ENCODE measurements around the gene PAX3.

The PAX3 gene

GRCh38 chr2:222303045-222303827 lies 4.4 kb upstream of the PAX3 start:
- Histone ChIP-seq H3K27me3 (ENCODE audit: control insufficient read depth in 1 of 2, insufficient read depth in 2 of 2, low read length in 2 of 2) (peaks cover 99 to 100% of the 10 kb centered on the region in 2 donors), H3K27ac (ENCODE audit: low read length) (no peak overlapping the region), H3K4me1 (ENCODE audit: control insufficient read depth, insufficient read depth, low read length) (peaks cover 38% of the 10 kb centered on the region)

GRCh38 chr2:222302178-222303018 lies 3.6 kb upstream of the PAX3 start:
- no peak overlapping the region for H3K4me3 ChIP-seq (ENCODE audit: low read length in 2 of 2)
- H3K36me3 ChIP-seq (ENCODE audit: control insufficient read depth in 2 of 2, insufficient read depth in 2 of 2, low read length in 2 of 2), result no peaks in the 10 kb centered on the region
- H3K9ac ChIP-seq (ENCODE audit: low read length in 2 of 2), result no peak overlapping the region
- H3K27ac ChIP-seq (ENCODE audit: low read length), result no peak overlapping the region
- no peaks in the 10 kb centered on the region for H3K9me3 ChIP-seq (ENCODE audit: control insufficient read depth in 2 of 2, low read length in 2 of 2)
- H3K27me3 ChIP-seq (ENCODE audit: control insufficient read depth in 1 of 2, insufficient read depth in 2 of 2, low read length in 2 of 2), result peaks cover 99 to 100% of the 10 kb centered on the region in 2 donors
- H3K4me1 ChIP-seq (ENCODE audit: control insufficient read depth, insufficient read depth, low read length), result peaks cover 40% of the 10 kb centered on the region

More at GRCh38 chr2:222303045-222303827, 4.4 kb upstream of the PAX3 start:
- H3K9me3 ChIP-seq (ENCODE audit: control insufficient read depth in 2 of 2, low read length in 2 of 2), result no peaks in the 10 kb centered on the region
- no peak overlapping the region for H3K4me3 ChIP-seq (ENCODE audit: low read length in 2 of 2)
- H3K9ac ChIP-seq (ENCODE audit: low read length in 2 of 2), result no peak overlapping the region
- H3K36me3 ChIP-seq (ENCODE audit: control insufficient read depth in 2 of 2, insufficient read depth in 2 of 2, low read length in 2 of 2), result no peaks in the 10 kb centered on the region

DNA sequence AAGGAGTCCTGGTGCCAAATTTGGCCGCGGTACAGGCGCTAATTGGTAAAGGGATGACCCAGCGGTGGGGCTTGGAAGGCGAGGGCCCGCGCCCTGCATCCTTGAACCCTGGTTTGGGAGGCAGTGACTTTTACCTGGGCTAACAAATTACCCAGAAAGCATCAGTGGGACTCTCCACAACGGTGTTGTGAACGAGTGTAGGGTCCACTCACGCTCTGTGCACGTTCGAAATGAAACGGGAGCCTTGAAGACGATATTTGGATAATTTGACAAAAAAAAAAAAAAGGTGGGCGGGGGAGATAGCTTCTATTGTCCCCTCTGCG lies 3.0 kb upstream of the PAX3 start:
- no peak overlapping the region for H3K27ac ChIP-seq (ENCODE audit: low read length)
- H3K9me3 ChIP-seq (ENCODE audit: control insufficient read depth in 2 of 2, low read length in 2 of 2), result peaks cover 0 to 2% of the 10 kb centered on the region in 2 donors
- peaks cover 37% of the 10 kb centered on the region for H3K4me1 ChIP-seq (ENCODE audit: control insufficient read depth, insufficient read depth, low read length)
- no peak overlapping the region for H3K4me3 ChIP-seq (ENCODE audit: low read length in 2 of 2)
- H3K9ac ChIP-seq (ENCODE audit: low read length in 2 of 2), result no peak overlapping the region
- H3K36me3 ChIP-seq (ENCODE audit: control insufficient read depth in 2 of 2, insufficient read depth in 2 of 2, low read length in 2 of 2), result no peaks in the 10 kb centered on the region
- peaks cover 99 to 100% of the 10 kb centered on the region in 2 donors for H3K27me3 ChIP-seq (ENCODE audit: control insufficient read depth in 1 of 2, insufficient read depth in 2 of 2, low read length in 2 of 2)

- Histone ChIP-seq H3K9me3 (ENCODE audit: control insufficient read depth in 2 of 2, low read length in 2 of 2) (peaks cover 0 to 2% of the 10 kb centered on the region in 2 donors), H3K27ac (ENCODE audit: low read length) (no peak overlapping the region), H3K9ac (ENCODE audit: low read length in 2 of 2) (no peak overlapping the region), H3K27me3 (ENCODE audit: control insufficient read depth in 1 of 2, insufficient read depth in 2 of 2, low read length in 2 of 2) (peaks cover 99 to 100% of the 10 kb centered on the region in 2 donors), H3K4me1 (ENCODE audit: control insufficient read depth, insufficient read depth, low read length) (peaks cover 34% of the 10 kb centered on the region), H3K36me3 (ENCODE audit: control insufficient read depth in 2 of 2, insufficient read depth in 2 of 2, low read length in 2 of 2) (no peaks in the 10 kb centered on the region), H3K4me3 (ENCODE audit: low read length in 2 of 2) (no peak overlapping the region)
These were observed 2.4 kb upstream of the PAX3 start for GRCh38 chr2:222301053-222301795.

DNA sequence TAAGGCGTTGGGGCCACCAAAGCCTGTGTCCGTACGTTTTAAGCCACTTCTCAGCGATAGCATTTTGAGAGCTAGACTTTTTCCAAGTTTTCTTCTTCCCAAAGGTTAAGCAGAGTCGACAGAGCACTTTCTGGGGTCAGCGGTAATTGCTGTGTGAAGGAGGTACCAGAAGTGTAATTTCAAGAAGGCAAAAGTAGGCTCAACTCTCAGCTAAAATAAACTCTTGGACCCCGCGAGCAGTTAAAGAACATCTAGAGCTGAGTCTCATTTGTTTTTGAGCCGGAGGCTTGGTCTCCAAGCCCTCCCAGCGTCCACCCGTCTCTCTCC lies 1.9 kb upstream of the PAX3 start:
- peaks cover 30% of the 10 kb centered on the region for H3K4me1 ChIP-seq (ENCODE audit: control insufficient read depth, insufficient read depth, low read length)
- H3K27me3 ChIP-seq (ENCODE audit: control insufficient read depth in 1 of 2, insufficient read depth in 2 of 2, low read length in 2 of 2), result peaks cover 99 to 100% of the 10 kb centered on the region in 2 donors
- H3K9ac ChIP-seq (ENCODE audit: low read length in 2 of 2), result no peak overlapping the region
- peaks cover 0 to 2% of the 10 kb centered on the region in 2 donors for H3K9me3 ChIP-seq (ENCODE audit: control insufficient read depth in 2 of 2, low read length in 2 of 2)
- no peak overlapping the region for H3K4me3 ChIP-seq (ENCODE audit: low read length in 2 of 2)
- H3K27ac ChIP-seq (ENCODE audit: low read length), result no peak overlapping the region
- no peaks in the 10 kb centered on the region for H3K36me3 ChIP-seq (ENCODE audit: control insufficient read depth in 2 of 2, insufficient read depth in 2 of 2, low read length in 2 of 2)

DNA sequence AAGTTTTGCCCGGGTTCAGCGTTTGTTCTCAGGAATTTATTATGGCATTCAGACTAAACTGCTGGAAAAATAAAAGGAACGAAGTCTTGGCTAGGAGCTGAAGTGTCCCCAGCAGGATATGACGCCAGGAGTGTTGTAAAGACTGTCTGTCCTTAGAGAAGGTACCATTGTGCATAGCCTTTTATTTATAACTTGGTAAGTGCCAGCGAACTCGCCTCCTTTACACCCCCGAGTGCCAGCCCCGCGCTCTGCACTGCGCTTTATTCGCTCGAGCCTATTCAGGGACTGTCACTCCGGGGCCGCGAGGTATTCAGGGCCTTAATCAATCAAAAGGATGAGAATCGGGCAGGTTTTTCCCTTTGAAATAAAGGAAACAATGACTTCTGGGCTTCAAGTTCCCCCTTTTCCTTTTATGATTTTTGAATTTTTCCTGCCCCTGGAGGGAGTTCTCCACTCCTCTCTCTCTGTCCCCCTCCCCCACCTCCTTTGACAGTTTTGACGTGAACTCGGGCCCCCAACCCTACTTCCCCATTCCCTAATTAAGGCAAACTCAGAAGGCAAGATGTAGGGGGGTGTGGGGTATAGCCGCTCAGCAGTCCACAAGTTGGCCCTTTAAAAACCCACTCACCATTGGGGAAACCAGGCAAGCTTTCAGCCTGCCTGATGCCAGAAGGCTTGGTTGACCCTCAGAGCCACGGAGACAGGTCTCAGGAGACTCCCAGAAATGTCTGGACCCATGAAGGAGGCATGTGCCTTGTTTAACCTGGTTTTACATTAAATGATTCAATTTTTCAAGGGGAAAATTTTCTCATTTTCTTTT lies 1.3 kb upstream of the PAX3 start:
- Histone ChIP-seq H3K9me3 (ENCODE audit: control insufficient read depth in 2 of 2, low read length in 2 of 2) (peaks cover 0 to 2% of the 10 kb centered on the region in 2 donors), H3K9ac (ENCODE audit: low read length in 2 of 2) (no peak overlapping the region), H3K36me3 (ENCODE audit: control insufficient read depth in 2 of 2, insufficient read depth in 2 of 2, low read length in 2 of 2) (no peaks in the 10 kb centered on the region), H3K4me1 (ENCODE audit: control insufficient read depth, insufficient read depth, low read length) (peaks cover 29% of the 10 kb centered on the region), H3K27me3 (ENCODE audit: control insufficient read depth in 1 of 2, insufficient read depth in 2 of 2, low read length in 2 of 2) (peaks cover 99 to 100% of the 10 kb centered on the region in 2 donors), H3K4me3 (ENCODE audit: low read length in 2 of 2) (no peak overlapping the region), H3K27ac (ENCODE audit: low read length) (no peak overlapping the region)

GRCh38 chr2:222298001-222298310 lies 842 bp downstream of the PAX3 start:
- peaks cover 32% of the 10 kb centered on the region for H3K4me1 ChIP-seq (ENCODE audit: control insufficient read depth, insufficient read depth, low read length)
- peaks cover 0 to 2% of the 10 kb centered on the region in 2 donors for H3K9me3 ChIP-seq (ENCODE audit: control insufficient read depth in 2 of 2, low read length in 2 of 2)
- peak overlapping the region in 1 of 2 donors; percentile 35 for H3K4me3 ChIP-seq (ENCODE audit: low read length in 2 of 2)
- H3K9ac ChIP-seq (ENCODE audit: low read length in 2 of 2), result no peak overlapping the region
- no peak overlapping the region for H3K27ac ChIP-seq (ENCODE audit: low read length)
- no peaks in the 10 kb centered on the region for H3K36me3 ChIP-seq (ENCODE audit: control insufficient read depth in 2 of 2, insufficient read depth in 2 of 2, low read length in 2 of 2)
- peaks cover 98 to 99% of the 10 kb centered on the region in 2 donors for H3K27me3 ChIP-seq (ENCODE audit: control insufficient read depth in 1 of 2, insufficient read depth in 2 of 2, low read length in 2 of 2)

GRCh38 chr2:222297600-222297935 lies 1.2 kb downstream of the PAX3 start:
- H3K4me1 ChIP-seq (ENCODE audit: control insufficient read depth, insufficient read depth, low read length), result peaks cover 32% of the 10 kb centered on the region
- H3K27me3 ChIP-seq (ENCODE audit: control insufficient read depth in 1 of 2, insufficient read depth in 2 of 2, low read length in 2 of 2), result peaks cover 98 to 99% of the 10 kb centered on the region in 2 donors
- H3K36me3 ChIP-seq (ENCODE audit: control insufficient read depth in 2 of 2, insufficient read depth in 2 of 2, low read length in 2 of 2), result no peaks in the 10 kb centered on the region
- no peak overlapping the region for H3K27ac ChIP-seq (ENCODE audit: low read length)
- peaks cover 0 to 2% of the 10 kb centered on the region in 2 donors for H3K9me3 ChIP-seq (ENCODE audit: control insufficient read depth in 2 of 2, low read length in 2 of 2)
- H3K9ac ChIP-seq (ENCODE audit: low read length in 2 of 2), result no peak overlapping the region
- H3K4me3 ChIP-seq (ENCODE audit: low read length in 2 of 2), result no peak overlapping the region

DNA sequence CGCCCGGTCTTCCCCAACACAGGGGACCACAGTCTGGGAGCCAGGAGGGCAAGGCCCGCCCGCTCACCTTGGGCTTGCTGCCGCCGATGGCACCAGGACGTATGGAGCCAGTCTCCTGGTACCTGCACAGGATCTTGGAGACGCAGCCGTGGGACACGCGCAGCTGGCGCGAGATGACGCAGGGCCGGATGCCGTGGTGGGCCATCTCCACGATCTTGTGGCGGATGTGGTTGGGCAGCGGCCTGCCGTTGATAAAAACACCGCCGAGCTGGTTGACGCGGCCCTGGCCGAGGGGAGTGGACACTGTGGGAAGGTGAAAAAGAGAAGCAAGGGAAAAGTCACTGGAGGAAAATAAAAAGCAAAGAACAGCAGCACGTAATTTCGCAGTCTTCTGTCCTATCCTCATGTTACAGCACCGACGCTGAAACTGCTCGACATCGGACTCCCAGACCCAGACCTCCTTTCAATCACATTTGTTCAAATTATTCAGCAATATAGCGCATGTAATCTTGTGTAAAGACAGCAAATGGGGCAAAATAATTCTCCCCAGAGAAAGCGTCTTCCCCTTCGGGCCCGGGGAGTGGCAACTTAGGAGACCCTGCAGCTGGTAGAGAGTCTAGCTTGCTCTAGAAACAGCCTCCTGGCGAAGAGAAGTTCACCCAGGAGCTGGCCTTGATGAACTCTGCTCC lies 1.7 kb downstream of the PAX3 start:
- H3K36me3 ChIP-seq (ENCODE audit: control insufficient read depth in 2 of 2, insufficient read depth in 2 of 2, low read length in 2 of 2), result no peaks in the 10 kb centered on the region
- no peak overlapping the region for H3K27ac ChIP-seq (ENCODE audit: low read length)
- no peak overlapping the region for H3K9ac ChIP-seq (ENCODE audit: low read length in 2 of 2)
- H3K4me1 ChIP-seq (ENCODE audit: control insufficient read depth, insufficient read depth, low read length), result peaks cover 32% of the 10 kb centered on the region
- peaks cover 0 to 2% of the 10 kb centered on the region in 2 donors for H3K9me3 ChIP-seq (ENCODE audit: control insufficient read depth in 2 of 2, low read length in 2 of 2)
- no peak overlapping the region for H3K4me3 ChIP-seq (ENCODE audit: low read length in 2 of 2)
- peaks cover 98 to 99% of the 10 kb centered on the region in 2 donors for H3K27me3 ChIP-seq (ENCODE audit: control insufficient read depth in 1 of 2, insufficient read depth in 2 of 2, low read length in 2 of 2)

- Histone ChIP-seq H3K9me3 (ENCODE audit: control insufficient read depth in 2 of 2, low read length in 2 of 2) (peaks cover 0 to 2% of the 10 kb centered on the region in 2 donors), H3K27ac (ENCODE audit: low read length) (no peak overlapping the region), H3K4me1 (ENCODE audit: control insufficient read depth, insufficient read depth, low read length) (peaks cover 32% of the 10 kb centered on the region), H3K9ac (ENCODE audit: low read length in 2 of 2) (no peak overlapping the region), H3K4me3 (ENCODE audit: low read length in 2 of 2) (peak overlapping the region in 1 of 2 donors; percentile 52), H3K27me3 (ENCODE audit: control insufficient read depth in 1 of 2, insufficient read depth in 2 of 2, low read length in 2 of 2) (peaks cover 99% of the 10 kb centered on the region in 2 donors), H3K36me3 (ENCODE audit: control insufficient read depth in 2 of 2, insufficient read depth in 2 of 2, low read length in 2 of 2) (no peaks in the 10 kb centered on the region)
These were observed 2.5 kb downstream of the PAX3 start for GRCh38 chr2:222296311-222296741.

Data from stomach smooth muscle (tissue), 2 donors.